ENCODE data around the gene PGK2. TPM values are rescaled to one million over a fixed set of nuclear protein-coding genes. Genes with fewer than 3 reads are reported as not detected.
"Not testable (repeated sequence)": the region's sequence is repeated elsewhere in the genome, so short reads cannot be mapped to it uniquely, and the experiment has no call there.

The PGK2 gene
- total RNA-seq: 0.23 TPM

DNA sequence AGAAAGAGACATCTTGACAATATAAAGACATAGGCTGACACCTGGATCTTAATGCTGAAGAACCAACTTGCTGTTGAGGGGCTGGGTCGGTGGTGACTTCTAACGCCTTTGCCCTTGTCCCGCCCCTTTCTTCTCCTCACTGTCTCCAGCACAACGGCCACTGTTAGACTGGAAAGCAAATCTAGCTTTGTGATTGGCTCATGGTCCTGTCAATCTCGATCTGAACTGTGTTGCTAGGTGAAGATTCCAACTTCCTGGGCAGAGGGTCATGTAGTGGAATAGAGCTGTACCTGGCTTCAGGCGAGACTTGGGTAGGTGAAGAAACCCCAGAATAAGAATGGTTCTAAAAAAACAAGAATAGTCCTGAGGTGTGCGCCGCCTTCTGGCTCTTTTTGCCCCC lies at the start of gene PGK2:
Gene PGK2 (minus strand): TSS at position 110 of the 400 bp plus-strand sequence. CDS start 98 bp downstream, at position 12.
- DNase-seq (ENCODE audit: low spot score): no peak

DNA sequence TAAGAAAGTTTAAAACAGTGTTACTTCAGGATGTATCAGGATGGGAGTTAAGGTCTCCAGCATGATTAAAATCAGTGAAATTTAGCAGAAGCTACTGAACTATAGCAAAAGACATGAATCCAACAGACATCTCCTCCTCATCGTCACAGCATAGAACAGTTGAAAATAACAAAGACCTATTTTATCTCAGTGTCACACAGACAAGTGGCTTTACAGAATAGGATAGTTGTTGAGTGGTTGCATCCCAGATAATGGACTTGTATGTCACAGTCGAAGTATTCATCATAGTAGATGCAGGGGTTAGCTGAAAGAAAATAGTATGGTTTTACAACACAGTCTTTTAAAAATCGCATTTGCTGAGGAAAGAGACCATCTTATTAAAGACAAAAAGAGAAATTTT lies 48.1 kb upstream of the PGK2 start:
- no peak for DNase-seq (ENCODE audit: low spot score)

DNA sequence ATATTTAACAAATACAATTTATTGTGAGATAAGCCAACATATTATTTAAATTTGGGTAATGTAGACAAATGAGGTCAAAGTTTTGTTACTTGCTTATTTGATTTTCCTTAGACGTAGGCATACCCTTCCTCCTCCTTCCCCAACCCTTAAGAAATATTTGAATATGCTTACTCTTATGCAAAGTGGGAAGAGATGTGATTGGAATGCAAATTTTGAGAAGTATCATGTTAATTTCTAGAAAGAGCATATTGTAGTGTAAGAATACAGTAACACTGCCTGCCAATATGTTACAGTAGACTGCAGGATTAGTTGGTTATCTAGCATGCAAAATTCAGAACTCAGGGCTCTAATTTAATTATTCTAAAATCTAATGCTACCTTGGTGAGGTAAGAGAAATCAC lies 46.3 kb upstream of the PGK2 start:
- no peak for DNase-seq (ENCODE audit: low spot score)

DNA sequence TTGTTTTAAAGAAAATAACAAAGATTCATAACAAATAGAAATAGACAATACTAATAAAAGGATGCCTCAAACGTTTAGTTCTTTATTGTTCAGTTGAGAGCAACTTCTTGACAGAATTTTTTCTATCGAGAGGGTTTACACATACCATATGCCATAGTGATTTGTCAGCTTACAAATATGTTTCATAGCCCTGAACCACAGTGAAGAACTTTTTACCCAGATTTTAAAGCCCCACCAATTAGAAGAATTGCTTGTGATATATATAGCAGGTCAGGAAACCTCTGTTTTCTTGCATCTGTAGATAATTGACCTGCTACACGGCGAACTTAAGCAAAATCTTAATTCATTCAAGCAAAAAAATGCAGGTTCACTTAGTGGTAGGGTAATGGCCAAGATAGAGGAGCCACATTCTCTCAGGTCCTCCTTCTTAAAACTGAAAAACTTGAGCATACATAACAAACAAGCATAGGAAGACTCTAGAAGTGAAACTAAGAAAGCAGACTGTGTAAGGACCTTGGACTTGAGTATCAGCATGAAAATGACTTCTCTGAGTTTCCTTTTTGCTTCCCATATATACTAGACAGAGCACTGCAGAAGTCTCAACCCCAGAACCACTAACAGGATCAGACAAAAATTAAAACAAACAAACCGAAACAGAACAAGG lies 39.8 kb upstream of the PGK2 start:
- DNase-seq (ENCODE audit: low spot score): no peak

DNA sequence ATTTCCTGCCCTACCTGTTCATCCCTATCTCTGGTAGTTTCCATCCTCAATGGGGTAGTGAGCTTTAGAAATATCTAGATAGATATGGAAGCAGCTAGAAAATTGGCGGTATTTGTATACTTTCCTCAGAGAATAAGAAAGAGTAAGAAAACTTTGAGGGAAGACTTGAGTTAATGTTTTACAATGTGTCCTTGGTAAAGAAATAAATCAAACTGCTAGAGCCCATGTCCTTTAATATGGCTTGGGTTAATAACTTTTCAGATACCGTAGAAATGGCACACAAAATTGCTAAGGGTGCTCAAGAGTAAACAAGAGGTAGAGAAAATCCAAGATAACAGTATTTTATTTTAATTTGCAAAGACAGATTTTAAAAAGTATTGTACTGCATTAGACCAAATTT lies 28.1 kb upstream of the PGK2 start:
- DNase-seq (ENCODE audit: low spot score): no peak

DNA sequence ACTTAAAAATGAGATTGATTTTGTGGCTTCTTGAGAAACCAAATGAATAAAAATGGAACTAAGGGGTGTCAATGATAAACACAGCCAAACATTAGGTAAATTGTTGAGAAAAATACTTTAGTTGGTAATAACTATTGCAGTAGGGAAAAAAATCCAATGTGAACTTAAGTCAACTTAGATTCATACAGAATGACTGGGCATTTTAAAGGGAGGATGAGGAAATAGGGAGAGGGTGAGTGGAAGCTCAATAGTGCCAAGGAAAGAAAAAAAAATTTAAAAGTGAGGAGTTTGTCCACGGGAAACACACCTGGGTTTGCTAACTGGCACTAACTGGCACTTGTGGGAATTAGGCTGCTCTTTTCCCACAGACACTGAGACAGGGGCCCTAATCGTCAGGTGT lies 26.2 kb upstream of the PGK2 start:
- DNase-seq (ENCODE audit: low spot score): no peak

DNA sequence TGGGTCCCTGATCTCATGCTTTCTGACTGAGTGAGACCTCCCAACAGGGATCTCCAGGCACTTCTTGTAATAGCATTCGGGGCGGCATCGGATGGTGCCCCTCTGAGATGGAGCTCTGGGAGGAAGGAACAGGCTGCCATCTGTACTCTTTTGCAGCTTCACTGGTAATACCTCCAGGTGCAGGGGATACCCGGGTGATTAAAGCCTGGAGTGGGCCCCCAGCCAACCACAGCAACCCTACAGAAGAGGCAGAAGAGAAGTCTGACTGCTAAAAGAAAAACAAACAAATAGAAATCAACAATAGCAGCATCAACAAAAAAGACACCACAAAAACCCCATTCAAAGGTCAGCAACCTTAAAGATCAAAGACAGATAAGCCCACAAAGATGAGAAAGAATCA lies 19.1 kb upstream of the PGK2 start:
- no peak for DNase-seq (ENCODE audit: low spot score)

DNA sequence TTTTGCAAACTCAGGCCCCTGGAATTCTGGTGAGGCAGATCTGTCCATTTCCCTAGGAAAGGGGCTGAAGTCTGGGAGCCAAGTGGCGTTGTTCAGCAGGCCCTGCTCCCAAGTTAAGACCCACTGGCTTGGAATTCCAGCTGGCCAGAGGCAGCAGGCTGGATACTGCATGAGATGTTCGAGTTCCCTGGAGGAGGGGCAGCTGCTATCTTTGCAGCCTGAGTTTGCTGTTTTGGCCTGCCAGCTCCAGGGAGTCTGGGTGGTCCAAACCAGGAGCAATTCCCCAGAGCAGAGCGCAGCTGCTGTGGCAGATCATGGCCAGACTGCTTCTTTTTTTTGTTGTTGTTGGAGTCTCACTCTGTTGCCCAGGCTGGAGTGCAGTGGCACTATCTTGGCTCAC lies 18.2 kb upstream of the PGK2 start:
- DNase-seq (ENCODE audit: low spot score): no peak

DNA sequence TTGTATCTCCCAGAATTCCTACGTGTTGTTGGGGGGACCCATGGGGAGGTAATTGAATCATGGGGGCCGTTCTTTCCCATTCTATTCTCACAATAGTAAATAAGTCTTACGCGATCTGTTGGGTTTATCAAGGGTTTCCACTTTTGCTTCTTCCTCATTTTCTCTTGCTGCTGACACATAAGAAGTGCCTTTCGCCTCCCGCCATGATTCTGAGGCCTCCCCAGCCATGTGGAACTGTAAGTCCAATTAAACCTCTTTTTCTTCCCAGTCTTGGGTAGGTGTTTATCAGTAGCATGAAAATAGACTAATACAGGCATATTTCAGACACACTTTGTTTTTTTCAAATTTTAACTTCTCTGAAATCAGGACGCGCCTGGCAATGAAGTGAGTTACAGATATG lies 14.4 kb upstream of the PGK2 start:
- no peak for DNase-seq (ENCODE audit: low spot score)

DNA sequence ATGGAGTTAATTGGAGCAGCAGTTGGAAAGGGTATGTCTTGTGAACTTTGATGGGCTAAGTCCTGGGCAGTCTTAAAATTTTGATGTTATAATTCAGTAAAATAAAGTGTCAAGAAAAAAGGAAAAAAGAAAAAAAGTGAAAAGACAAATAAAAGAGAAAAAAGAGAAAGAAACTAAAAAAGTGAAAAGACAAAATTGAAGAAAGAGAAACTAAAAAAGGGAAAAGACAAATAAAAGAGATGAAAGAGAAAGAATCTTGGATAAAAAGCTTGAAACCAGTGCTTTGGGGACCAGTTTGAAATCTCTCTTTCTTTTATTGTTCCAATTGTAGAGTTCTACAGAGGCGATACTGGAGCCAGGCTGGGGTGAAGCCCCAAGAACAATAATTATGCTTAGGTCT lies 12.0 kb upstream of the PGK2 start:
- DNase-seq (ENCODE audit: low spot score): no peak

DNA sequence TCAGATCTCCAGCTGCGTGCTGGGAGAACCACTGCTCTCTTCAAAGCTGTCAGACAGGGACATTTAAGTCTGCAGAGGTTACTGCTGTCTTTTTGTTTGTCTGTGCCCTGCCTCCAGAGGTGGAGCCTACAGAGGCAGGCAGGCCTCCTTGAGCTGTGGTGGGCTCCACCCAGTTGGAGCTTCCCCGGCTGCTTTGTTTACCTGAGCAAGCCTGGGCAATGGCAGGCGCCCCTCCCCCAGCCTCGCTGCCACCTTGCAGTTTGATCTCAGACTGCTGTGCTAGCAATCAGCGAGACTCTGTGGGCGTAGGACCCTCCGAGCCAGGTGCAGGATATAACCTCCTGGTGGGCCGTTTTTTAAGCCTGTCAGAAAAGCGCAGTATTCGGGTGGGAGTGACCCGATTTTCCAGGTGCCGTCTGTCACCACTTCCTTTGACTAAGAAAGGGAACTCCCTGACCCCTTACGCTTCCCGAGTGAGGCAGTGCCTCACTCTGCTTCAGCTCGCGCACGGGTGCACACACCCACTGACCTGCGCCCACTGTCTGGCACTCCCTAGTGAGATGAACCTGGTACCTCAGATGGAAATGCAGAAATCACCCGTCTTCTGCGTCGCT lies 9.9 kb upstream of the PGK2 start:
- DNase-seq (ENCODE audit: low spot score): not testable (repeated sequence)

DNA sequence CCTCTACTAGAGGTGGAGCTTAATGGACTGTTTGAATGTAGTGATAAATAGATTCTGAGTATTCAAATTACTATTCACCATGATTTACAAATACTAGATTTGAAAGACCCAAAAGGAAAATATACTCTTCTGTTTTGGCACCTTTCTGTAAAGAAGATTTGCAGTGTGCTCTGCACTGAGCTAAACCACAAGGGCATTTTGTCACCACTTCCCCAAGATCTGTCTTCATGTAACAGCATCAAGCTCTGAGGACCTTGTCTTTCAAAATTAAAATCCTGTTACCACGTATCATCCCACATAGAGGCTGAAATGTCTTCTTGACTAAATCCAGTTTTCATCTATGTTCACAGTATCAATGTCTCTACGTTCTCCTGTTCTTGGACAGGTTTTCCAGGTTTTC lies 3.3 kb upstream of the PGK2 start:
- DNase-seq (ENCODE audit: low spot score): no peak

DNA sequence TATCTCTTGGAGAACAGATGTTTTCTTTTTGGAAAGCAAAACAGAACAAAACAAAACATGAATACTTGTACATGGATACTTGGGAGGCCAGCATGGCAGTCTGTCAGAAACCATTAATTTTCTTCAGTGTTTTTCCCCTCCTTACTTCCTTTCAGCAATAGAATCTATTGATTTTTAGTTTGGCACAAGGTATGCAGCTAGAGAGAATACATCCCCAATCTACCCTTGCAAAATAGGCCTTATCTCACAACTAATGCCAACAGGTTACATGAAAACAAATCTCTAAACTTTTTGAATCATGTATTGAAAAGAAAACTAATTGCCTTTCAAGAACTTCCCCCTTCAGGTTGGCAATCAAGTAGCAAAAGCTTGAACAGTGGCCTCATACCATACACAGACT lies 2.8 kb downstream of the PGK2 start:
- no peak for DNase-seq (ENCODE audit: low spot score)

DNA sequence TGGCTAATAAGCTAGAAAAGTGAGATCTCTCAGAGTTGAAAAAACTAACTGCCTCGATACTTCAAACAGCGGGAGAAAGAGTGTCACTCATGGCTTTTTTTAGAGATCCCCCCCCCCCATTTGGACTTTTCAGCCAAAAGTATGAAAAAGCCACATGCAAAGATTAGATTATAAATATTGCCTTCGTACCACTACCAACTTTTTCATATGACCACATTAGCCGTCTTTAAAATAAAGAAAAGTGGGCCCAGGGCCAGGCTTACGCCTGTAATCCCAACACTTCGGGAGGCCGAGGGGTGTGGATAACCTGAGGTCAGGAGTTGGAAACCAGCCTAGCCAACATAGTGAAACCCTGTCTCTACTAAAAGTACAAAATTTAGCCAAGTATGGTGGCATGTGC lies 4.4 kb downstream of the PGK2 start:
- no peak for DNase-seq (ENCODE audit: low spot score)

DNA sequence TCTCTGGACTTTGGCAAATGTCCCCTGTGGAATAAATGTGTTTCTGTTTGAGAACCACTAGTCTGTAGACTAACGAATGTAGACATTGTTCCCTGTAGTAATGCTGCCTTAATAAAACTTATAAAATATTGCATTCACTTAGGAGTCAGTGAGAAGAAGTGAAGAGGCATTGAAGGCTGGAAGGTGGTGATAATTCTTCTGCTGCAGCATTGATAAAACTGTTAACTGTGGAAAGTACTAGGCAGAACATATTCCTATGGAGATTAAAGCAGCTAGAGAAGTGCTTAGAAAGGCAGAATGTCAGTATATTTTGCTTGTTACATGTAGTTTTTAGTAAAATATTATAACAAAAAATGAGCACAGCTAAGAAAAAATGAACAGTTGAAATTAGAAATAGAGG lies 4.8 kb downstream of the PGK2 start:
- no peak for DNase-seq (ENCODE audit: low spot score)

DNA sequence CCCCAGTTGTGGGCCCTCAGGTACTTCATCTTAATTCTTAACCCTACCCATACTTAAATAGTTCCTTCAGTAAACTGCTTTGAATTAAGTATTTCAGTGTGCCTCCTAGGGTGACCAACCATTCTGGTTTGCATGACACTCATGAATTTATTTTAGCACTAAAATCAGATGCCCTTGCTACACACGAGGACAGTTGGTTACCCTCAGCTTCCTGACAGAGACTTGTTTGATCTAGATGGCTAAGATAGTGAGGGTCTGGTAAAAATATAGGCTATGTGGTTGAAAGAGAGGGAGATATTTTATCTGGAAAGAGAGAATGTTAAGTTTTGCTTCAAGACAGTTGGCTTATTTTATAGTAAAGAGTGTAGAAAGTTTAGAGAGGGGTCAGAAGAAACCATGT lies 10.6 kb downstream of the PGK2 start:
- no peak for DNase-seq (ENCODE audit: low spot score)

DNA sequence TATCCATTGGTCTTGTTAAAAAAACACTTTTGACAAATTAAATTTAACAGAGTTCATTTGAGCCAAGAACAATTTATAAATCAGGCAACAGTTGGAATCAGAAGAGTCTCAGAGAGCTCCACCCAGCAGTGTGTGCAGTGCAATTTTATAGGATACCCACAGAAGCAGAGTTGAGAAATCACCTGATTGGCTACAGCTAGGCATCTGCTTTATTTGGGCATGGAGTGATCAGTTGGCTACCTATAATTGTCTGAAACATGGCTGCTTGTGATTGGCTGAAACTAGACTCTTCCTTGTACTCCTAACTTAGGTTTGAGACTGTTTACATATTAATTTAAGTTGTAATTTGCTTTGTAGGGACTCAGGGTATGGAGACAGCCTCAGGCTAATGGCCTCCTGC lies 12.0 kb downstream of the PGK2 start:
- DNase-seq (ENCODE audit: low spot score): no peak

DNA sequence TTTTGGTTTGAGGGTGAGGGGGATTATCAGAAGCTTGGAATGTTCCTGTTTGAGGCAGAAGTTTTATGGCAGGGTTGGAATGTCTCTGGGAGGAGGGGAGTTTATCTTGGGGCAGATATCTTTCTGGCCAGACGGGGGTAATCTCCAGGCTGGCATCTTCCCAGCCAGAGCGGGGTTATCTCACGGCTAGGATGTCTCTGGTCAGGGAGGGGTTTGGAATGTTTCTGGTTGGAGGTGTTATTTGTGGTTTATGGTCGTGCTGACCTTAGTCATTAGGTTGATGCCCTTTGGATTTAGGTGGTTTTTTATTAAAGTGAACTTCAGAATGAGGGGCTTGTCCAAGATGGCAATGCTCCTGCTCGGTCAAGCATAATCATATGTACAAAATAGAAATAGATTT lies 14.8 kb downstream of the PGK2 start:
- no peak for DNase-seq (ENCODE audit: low spot score)

DNA sequence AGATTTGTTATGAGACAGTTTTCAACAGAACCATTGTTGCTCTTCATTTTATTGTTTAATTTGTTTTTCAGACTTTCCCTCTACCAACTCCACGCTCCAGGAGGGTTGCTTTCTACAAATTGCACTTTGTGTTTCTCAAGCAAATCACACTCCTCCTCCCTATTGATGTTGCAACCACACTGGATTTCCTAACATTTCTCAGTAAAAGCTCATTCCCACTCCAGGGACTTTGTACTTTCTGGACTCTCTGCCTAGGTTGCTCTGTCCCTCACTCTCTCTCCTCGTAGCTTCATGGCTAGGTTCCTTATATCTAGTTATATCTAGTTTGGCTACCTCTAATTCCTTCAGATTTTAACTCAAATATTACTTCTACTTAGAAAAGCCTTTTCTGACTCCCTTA lies 20.3 kb downstream of the PGK2 start:
- no peak for DNase-seq (ENCODE audit: low spot score)

DNA sequence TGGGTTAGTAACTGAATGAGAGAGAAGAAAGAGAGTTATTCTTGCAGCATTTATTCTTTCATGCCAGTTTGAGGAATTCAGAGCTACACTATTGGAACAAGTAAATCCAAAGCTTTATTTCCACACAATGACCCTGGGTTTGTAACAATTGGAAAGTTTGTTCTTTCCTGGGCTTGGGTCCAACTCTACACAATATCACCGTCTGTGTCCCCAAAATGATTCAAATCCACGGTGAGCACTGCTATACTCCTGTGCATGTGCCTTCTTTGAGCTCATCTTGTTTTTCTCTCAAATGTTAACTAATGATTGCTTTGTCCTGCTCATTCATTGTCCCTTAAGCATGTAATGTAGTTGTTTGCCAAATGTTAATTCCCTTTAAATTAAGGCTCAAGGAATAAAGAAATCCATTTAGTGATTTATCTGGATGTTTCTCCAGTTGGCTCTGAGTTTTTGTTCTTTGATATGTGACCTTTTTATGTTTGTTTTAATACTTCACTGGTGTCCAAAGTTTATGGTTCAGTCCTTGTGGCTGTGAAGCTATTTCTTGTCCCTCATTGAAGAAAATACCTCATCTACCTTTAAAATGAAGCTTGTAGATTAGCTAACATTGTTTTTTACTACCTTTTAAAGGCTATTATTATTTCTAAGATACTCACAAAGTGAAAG lies 22.4 kb downstream of the PGK2 start:
- no peak for DNase-seq (ENCODE audit: low spot score)

DNA sequence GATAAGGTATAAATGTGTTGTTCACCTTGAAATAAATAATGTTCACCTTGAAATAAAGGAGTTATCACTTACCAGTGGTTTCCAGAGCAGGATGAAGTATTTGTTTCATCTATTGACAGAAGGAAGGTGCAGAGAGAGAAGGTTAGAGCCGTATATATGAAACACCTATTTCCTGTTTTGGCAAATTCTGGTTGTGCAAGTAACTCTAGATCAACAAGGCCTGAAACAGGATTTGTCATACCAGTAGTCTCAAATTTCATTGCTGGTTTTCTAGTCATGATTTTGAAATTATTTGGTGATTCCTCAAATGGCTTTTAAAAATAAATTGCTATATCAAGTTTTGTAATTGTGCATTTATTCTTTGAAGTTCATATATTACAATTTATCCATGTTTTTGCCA lies 42.8 kb downstream of the PGK2 start, which contains the start of gene CRISP3:
Gene CRISP3 (minus strand): TSS at position 130 of the 400 bp plus-strand sequence. CDS start 21 bp downstream, at position 109.
- DNase-seq (ENCODE audit: low spot score): no peak

DNA sequence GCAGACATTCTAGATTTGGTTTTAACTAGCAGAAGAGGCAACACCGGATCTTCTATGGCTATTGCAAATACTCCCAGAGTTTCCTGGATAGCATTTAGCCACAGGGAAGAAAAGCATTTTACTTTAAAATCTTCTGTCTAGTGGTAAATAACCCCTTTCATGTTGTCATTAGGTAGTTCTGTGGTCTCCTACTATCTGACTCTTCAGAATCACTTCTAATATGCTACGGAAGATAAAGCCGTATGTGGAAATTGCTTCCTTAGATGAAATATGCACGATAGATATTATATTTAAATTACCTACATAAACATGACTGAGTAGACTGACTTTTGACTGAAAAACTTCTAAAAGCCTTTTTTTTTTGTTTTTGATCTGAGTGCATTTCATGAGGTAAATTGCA lies 43.7 kb downstream of the PGK2 start:
- no peak for DNase-seq (ENCODE audit: low spot score)

DNA sequence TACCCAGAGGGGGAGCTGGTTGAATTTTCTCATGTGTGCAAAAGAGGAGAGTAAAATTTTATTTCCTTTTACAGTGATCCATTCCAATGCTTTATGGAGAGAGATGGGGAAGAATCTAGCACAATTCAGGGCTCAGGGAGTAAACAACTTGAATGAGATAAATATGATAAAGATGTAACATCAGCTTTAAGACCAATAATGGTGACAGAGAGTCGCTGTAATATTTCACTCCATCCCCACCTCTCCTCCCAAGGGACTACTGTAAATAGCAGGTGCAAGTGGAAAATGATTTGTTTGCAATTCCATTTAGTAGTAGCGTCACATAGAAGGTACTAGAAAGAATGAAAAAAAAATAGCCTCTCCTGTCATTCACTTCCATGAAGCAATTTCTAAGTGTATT lies 47.7 kb downstream of the PGK2 start:
- DNase-seq (ENCODE audit: low spot score): no peak
